ENCODE results near the gene BANK1.

DNA sequence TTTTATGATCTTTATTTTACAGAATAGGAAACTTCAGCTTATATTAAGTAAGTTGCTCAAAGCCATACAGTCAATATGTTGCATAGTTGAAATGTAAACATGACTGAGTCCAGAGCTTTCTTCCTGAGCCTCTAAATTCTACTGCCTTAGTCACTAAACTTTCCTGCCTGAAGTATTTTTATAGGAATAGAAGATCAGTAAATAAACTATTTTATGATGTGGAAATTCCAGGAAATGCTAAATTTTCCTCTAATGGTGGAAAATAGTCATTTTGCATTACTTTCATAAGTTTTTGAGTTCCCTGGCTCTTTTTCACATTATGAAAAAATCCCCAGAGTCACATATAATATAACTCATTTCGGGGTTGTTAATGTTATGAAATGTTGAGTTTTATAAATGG lies 182.8 kb downstream of the BANK1 start:
- TF ChIP-seq EZH2 (IDR thresholded peaks at IDR 0.05; ENCODE audit: borderline replicate concordance, insufficient read depth, low read depth, low read length, poor library complexity, severe bottlenecking), result no peak
- TF ChIP-seq, protein P1, sequence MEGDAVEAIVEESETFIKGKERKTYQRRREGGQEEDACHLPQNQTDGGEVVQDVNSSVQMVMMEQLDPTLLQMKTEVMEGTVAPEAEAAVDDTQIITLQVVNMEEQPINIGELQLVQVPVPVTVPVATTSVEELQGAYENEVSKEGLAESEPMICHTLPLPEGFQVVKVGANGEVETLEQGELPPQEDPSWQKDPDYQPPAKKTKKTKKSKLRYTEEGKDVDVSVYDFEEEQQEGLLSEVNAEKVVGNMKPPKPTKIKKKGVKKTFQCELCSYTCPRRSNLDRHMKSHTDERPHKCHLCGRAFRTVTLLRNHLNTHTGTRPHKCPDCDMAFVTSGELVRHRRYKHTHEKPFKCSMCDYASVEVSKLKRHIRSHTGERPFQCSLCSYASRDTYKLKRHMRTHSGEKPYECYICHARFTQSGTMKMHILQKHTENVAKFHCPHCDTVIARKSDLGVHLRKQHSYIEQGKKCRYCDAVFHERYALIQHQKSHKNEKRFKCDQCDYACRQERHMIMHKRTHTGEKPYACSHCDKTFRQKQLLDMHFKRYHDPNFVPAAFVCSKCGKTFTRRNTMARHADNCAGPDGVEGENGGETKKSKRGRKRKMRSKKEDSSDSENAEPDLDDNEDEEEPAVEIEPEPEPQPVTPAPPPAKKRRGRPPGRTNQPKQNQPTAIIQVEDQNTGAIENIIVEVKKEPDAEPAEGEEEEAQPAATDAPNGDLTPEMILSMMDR (IDR thresholded peaks at IDR 0.05), result no peak

Data from B cell (primary cell).